Lung (tissue), 12 donors: Measurements from ENCODE around the gene TBL2. TPM values are rescaled to one million over a fixed set of nuclear protein-coding genes. Genes with fewer than 3 reads are reported as not detected.

Experiments used
- ATAC-seq: fragments of 200-7000 bp; cut with Tn5 transposase; one replicate; pipeline ENCODE4 v1.9.1; 2020; ENCODE audit warnings: moderate number of reproducible peaks; ENCODE audit not compliant: insufficient read depth, low FRiP score
- DNase-seq, 3 donors: peaks; one replicate each; pipeline ENCODE4 v3.0.0-alpha.2; 2013 to 2017
- H3K27ac ChIP-seq, 2 donors: one replicate each; pipeline ENCODE4 v1.5.1; 2013; ENCODE audit warnings: mild to moderate bottlenecking in 2 of 2, moderate library complexity in 2 of 2, control low read depth in 1 of 2, inconsistent platforms in 1 of 2, low read depth in 1 of 2, low read length in 1 of 2
- H3K27me3 ChIP-seq, 3 donors: one replicate each; pipeline ENCODE4 v1.5.1; 2013; ENCODE audit warnings: low read length in 2 of 3; ENCODE audit not compliant: control insufficient read depth in 3 of 3, insufficient read depth in 3 of 3
- H3K36me3 ChIP-seq, 4 donors: one replicate each; pipeline ENCODE4 v1.5.1; 2013; ENCODE audit warnings: low read length in 4 of 4, mild to moderate bottlenecking in 1 of 4, moderate library complexity in 1 of 4; ENCODE audit not compliant: control insufficient read depth in 4 of 4, insufficient read depth in 4 of 4
- H3K4me1 ChIP-seq, 5 donors: one replicate each; pipeline ENCODE4 v1.5.1; 2013; ENCODE audit warnings: low read length in 5 of 5, mild to moderate bottlenecking in 2 of 5, moderate library complexity in 1 of 5; ENCODE audit not compliant: control insufficient read depth in 5 of 5, insufficient read depth in 5 of 5
- H3K4me3 ChIP-seq: one replicate; pipeline ENCODE4 v1.5.1; 2013; ENCODE audit warnings: mild to moderate bottlenecking, control low read depth, moderate library complexity
- H3K9ac ChIP-seq, 2 donors: one replicate each; pipeline ENCODE4 v1.5.1; 2013; ENCODE audit warnings: low read length in 2 of 2, control low read depth in 1 of 2; ENCODE audit not compliant: insufficient read depth in 1 of 2
- H3K9me3 ChIP-seq, 4 donors: one replicate each; pipeline ENCODE4 v1.5.1; 2013; ENCODE audit warnings: low read length in 3 of 4, mild to moderate bottlenecking in 1 of 4, moderate library complexity in 1 of 4; ENCODE audit not compliant: control insufficient read depth in 4 of 4, insufficient read depth in 3 of 4
- WGBS, 2 donors: extraction: QIAGEN DNeasy Blood & Tissue Kit; methylation state at CpG; one replicate each; pipeline ENCODE4 v1.1.7; 2013; 5-methylcytosine and 5-hydroxymethylcytosine counted together
- polyA plus RNA-seq, 2 donors: library from polyadenylated mRNA; stranded (reverse); fragments of 200-250 nt; gene quantifications; one replicate each; pipeline ENCODE4 v1.2.1, GENCODE V29; 2013
- total RNA-seq, 2 donors: library from RNA; depleted of rRNA in 1 of 2; stranded (reverse); fragments of >200 nt in 1 of 2; gene quantifications; one replicate each; pipeline ENCODE4 v1.2.1, GENCODE V29; 2014 to 2021
- TF ChIP-seq, protein P1 (sequence below): IDR thresholded peaks from 2 replicates; pipeline ENCODE4 v1.5.1; 2012; ENCODE audit warnings: mild to moderate bottlenecking; ENCODE audit errors: control extremely low read depth, extremely low read depth
- donor health status: control.
- donor health status: control.
- donor health status: Bipolar disorder and iron deficiency.
- donor health status: healthy.
- donor health status: DM: yes; HTN: yes; CAD: no.

TBL2 gene
- total and polyA plus RNA-seq, 4 donors: 12.8 to 49.2 (median 43.9) TPM

GRCh38 chr7:73573791-73574190, 4.6 kb downstream of the TBL2 start:
- no peak overlapping the region for H3K27ac ChIP-seq
- 97% methylated on average over 11 of the region's 11 CpGs for WGBS, 2 donors
- no peak for ATAC-seq
- no peak overlapping the region for H3K4me3 ChIP-seq
- H3K27me3 ChIP-seq: no peaks in the 10 kb centered on the region
- peaks cover 0 to 9% (median 3%) of the 10 kb centered on the region in 5 donors for H3K4me1 ChIP-seq
- H3K9me3 ChIP-seq: no peaks in the 10 kb centered on the region
- H3K36me3 ChIP-seq: peaks cover 33 to 43% (median 40%) of the 10 kb centered on the region in 4 donors
- H3K9ac ChIP-seq: no peak overlapping the region
- no peak for DNase-seq
- TF ChIP-seq, protein P1, sequence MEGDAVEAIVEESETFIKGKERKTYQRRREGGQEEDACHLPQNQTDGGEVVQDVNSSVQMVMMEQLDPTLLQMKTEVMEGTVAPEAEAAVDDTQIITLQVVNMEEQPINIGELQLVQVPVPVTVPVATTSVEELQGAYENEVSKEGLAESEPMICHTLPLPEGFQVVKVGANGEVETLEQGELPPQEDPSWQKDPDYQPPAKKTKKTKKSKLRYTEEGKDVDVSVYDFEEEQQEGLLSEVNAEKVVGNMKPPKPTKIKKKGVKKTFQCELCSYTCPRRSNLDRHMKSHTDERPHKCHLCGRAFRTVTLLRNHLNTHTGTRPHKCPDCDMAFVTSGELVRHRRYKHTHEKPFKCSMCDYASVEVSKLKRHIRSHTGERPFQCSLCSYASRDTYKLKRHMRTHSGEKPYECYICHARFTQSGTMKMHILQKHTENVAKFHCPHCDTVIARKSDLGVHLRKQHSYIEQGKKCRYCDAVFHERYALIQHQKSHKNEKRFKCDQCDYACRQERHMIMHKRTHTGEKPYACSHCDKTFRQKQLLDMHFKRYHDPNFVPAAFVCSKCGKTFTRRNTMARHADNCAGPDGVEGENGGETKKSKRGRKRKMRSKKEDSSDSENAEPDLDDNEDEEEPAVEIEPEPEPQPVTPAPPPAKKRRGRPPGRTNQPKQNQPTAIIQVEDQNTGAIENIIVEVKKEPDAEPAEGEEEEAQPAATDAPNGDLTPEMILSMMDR: no peak

DNA sequence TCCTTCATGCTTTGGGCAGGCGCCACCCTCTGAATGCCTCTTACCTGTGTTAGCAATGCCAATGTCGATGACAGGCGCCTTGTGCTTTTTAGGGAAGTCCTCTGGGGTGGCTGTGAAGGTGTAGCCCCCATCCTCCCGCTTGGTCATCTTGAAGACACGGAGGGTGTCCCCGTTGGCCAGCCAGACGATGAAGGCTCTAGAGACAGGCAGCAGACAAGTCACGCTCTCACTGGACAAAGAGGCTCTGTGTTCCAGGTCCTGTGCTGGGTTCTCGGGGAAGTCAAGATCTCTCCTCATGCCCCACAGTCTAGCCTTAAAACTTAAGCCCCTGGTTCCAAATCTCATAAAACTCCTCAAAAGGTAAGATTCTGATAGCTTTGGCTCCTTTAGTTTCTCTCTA, 5.1 kb downstream of the TBL2 start:
- TF ChIP-seq, protein P1: no peak
- Histone ChIP-seq H3K36me3 (peaks cover 33 to 43% (median 40%) of the 10 kb centered on the region in 4 donors), H3K27ac (no peak overlapping the region), H3K9me3 (no peaks in the 10 kb centered on the region), H3K4me1 (peaks cover 0 to 9% (median 3%) of the 10 kb centered on the region in 5 donors), H3K9ac (no peak overlapping the region), H3K27me3 (no peaks in the 10 kb centered on the region), H3K4me3 (no peak overlapping the region)
- DNase-seq (no peak), ATAC-seq (no peak)
- WGBS, 2 donors: 95 to 96% methylated on average over 9 of the region's 9 CpGs

DNA sequence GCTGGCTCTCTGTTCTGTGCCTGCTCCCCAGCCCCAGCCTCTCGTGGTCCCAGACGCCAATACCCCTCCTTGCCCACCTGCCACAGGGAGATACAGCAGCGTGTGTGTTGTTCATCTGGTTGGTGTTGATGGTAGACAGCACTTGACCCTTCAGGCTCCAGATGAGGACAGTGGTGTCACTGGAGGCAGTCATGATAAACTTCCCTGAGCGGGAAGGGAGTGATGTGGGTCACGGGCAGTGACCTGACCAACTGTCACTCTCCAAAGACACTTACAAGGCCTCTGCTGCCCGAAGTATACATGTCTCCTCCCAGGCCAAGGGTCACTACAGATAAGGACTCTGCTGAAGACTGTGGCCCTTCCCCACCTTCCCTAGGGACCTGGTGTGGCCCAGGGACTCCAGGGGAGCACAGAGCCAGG, 5.6 kb downstream of the TBL2 start:
- no peak overlapping the region for H3K27ac ChIP-seq
- peaks cover 0 to 8% (median 3%) of the 10 kb centered on the region in 5 donors for H3K4me1 ChIP-seq
- TF ChIP-seq, protein P1: no peak
- DNase-seq (no peak), ATAC-seq (no peak)
- peaks cover 33 to 43% (median 40%) of the 10 kb centered on the region in 4 donors for H3K36me3 ChIP-seq
- no peaks in the 10 kb centered on the region for H3K9me3 ChIP-seq
- 81 to 89% methylated on average over 6 of the region's 6 CpGs for WGBS, 2 donors
- H3K4me3 ChIP-seq: no peak overlapping the region
- no peak overlapping the region for H3K9ac ChIP-seq
- H3K27me3 ChIP-seq: no peaks in the 10 kb centered on the region

GRCh38 chr7:73570977-73571376, 7.4 kb downstream of the TBL2 start:
- WGBS, 2 donors: 92 to 94% methylated on average over 10 of the region's 10 CpGs
- peaks cover 0 to 2% (median 0%) of the 10 kb centered on the region in 5 donors for H3K4me1 ChIP-seq
- H3K4me3 ChIP-seq: no peak overlapping the region
- DNase-seq: no peak
- peaks cover 33 to 42% (median 39%) of the 10 kb centered on the region in 4 donors for H3K36me3 ChIP-seq
- H3K9ac ChIP-seq: no peak overlapping the region
- no peaks in the 10 kb centered on the region for H3K9me3 ChIP-seq
- no peak for ATAC-seq
- TF ChIP-seq, protein P1: no peak
- no peak overlapping the region for H3K27ac ChIP-seq
- no peaks in the 10 kb centered on the region for H3K27me3 ChIP-seq
